ENCODE data around the gene ZFYVE1. TPM values are rescaled to one million over a fixed set of nuclear protein-coding genes. Genes with fewer than 3 reads are reported as not detected.

Gene ZFYVE1
- total and polyA plus RNA-seq, 2 experiments from 2014 or later = 3.2 to 12.5 TPM

GRCh38 chr14:72952171-72952570 lies 74.7 kb downstream of the ZFYVE1 start (continued):
- TF ChIP-seq, protein P1, sequence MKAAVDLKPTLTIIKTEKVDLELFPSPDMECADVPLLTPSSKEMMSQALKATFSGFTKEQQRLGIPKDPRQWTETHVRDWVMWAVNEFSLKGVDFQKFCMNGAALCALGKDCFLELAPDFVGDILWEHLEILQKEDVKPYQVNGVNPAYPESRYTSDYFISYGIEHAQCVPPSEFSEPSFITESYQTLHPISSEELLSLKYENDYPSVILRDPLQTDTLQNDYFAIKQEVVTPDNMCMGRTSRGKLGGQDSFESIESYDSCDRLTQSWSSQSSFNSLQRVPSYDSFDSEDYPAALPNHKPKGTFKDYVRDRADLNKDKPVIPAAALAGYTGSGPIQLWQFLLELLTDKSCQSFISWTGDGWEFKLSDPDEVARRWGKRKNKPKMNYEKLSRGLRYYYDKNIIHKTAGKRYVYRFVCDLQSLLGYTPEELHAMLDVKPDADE (IDR thresholded peaks at IDR 0.05) = no peak
- TF ChIP-seq EZH2phosphoT487 (IDR thresholded peaks at IDR 0.05; ENCODE audit: unreplicated experiment) (no peak), NANOG (IDR thresholded peaks at IDR 0.05; ENCODE audit: borderline replicate concordance) (no peak)

- ATAC-seq = peak; percentile 76
- Mint-ChIP-seq H3K4me1 (no peaks in the 10 kb centered on the region; the same call in 2 of the 3 replicates), H3K36me3 (ENCODE audit: low read depth) (peaks cover 15% of the 10 kb centered on the region), H3K9me3 (no peaks in the 10 kb centered on the region), H3K4me3 (no peak overlapping the region), H3K27me3 (ENCODE audit: insufficient read depth, low read depth, poor library complexity) (peaks cover 5% of the 10 kb centered on the region), H3K27ac (no peak overlapping the region)
- Histone ChIP-seq H2AFZ (no peak overlapping the region), H3K79me2 (replicated peaks; ENCODE audit: insufficient read depth) (no peaks in the 10 kb centered on the region), H3K4me1 (ENCODE audit: insufficient read depth) (no peaks in the 10 kb centered on the region), H3K9me2 (ENCODE audit: insufficient read depth) (no peaks in the 10 kb centered on the region), H4K20me1 (replicated peaks; ENCODE audit: insufficient read depth) (no peaks in the 10 kb centered on the region), H3K4me3 (no peak overlapping the region), H3K4me2 (no peak overlapping the region), H3F3A (replicated peaks; ENCODE audit: low read depth) (no peaks in the 10 kb centered on the region), H3K36me3 (ENCODE audit: insufficient read depth) (peaks cover 7% of the 10 kb centered on the region; the same call in 1 of the 2 replicates), H3K27me3 (ENCODE audit: insufficient read depth) (no peaks in the 10 kb centered on the region), H3K27ac (ENCODE audit: low read depth) (no peak overlapping the region)
- DNase-seq (ENCODE audit: low spot score) = peak; percentile 78
- no peak for TF ChIP-seq NANOG (IDR thresholded peaks at IDR 0.05; ENCODE audit: borderline replicate concordance)
- TF ChIP-seq CTCF (conservative IDR thresholded peaks at IDR 0.05; ENCODE audit: low read depth in 2 of 2) = peak; percentile 86 to 97
- TF ChIP-seq REST (IDR thresholded peaks at IDR 0.05; ENCODE audit: unreplicated experiment) = no peak
Measured at GRCh38 chr14:72948481-72949138, 78.3 kb downstream of the ZFYVE1 start.

Measured in GM23338 (cell line).